ENCODE results near the gene CEBPA. TPM values are rescaled to one million over a fixed set of nuclear protein-coding genes. Genes with fewer than 3 reads are reported as not detected.

CEBPA gene
- polyA plus RNA-seq, 4 donors: 31.0 to 203 (median 58.2) TPM

DNA sequence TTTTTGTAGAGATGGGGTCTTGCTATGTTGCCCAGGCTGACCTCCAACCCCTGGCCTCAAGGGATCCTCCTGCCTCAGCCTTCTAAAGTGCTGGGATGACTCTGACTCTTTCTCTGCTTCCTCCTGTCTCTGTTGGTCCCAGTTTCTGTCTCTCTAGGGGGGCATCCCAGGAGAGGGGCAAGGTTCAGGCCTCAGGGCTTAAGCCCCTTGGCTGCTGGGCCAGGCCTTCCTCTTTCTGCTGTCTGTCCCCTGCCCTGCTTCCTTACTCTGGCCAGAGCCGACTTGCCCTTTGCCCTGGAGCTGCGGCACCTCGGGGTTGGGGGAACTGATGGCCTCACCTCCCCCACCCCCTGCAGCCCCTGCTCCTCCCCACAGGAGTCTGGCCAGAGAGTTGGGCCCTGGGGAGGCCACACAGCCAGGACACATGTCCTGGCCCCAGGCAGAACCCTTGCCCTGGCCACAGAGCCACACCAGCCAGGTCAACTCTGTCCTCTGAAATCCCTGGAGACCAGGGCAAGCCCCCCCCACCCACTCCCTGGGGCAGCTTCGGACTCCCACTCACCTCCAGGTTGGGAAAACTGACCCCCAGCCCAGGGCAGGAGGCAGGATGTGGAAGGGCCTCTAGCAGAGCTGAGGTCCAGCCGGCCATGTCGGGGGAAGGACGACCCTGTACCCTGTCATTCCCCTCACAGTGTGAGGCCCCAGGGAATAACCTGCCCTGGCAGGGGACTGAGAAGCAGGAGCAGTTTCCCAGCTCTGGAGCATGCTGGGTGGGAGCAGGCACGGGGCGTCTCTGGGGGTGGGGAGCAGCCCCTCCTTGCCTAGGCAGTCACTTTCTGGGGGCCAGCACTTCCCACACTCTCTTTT is 23.7 kb downstream of the CEBPA start:
- FAIRE-seq: no peak
- H3K4me3 ChIP-seq (ENCODE audit: low read depth in 1 of 3, low read length in 3 of 3): no peak overlapping the region
- peaks cover 0 to 63% (median 2%) of the 10 kb centered on the region in 3 donors for H3K4me1 ChIP-seq (ENCODE audit: control insufficient read depth in 3 of 3, insufficient read depth in 2 of 3, low read depth in 1 of 3, low read length in 2 of 3)
- 58 to 71% (median 68%) methylated on average over 9 of the region's 9 CpGs for WGBS, 3 donors
- no peak overlapping the region for H3K27ac ChIP-seq (ENCODE audit: low read depth in 1 of 3, low read length in 2 of 3)
- peaks cover 0 to 5% of the 10 kb centered on the region in 2 donors for H3K9me3 ChIP-seq (ENCODE audit: control insufficient read depth in 2 of 2, insufficient read depth in 1 of 2, low read depth in 1 of 2, low read length in 1 of 2)
- no peaks in the 10 kb centered on the region for H3K36me3 ChIP-seq (ENCODE audit: control insufficient read depth in 3 of 3, insufficient read depth in 2 of 3, low read depth in 1 of 3, low read length in 3 of 3)
- no peaks in the 10 kb centered on the region for H3K27me3 ChIP-seq (ENCODE audit: control insufficient read depth in 3 of 3, insufficient read depth in 3 of 3, low read length in 3 of 3)
- DNase-seq: no peak

DNA sequence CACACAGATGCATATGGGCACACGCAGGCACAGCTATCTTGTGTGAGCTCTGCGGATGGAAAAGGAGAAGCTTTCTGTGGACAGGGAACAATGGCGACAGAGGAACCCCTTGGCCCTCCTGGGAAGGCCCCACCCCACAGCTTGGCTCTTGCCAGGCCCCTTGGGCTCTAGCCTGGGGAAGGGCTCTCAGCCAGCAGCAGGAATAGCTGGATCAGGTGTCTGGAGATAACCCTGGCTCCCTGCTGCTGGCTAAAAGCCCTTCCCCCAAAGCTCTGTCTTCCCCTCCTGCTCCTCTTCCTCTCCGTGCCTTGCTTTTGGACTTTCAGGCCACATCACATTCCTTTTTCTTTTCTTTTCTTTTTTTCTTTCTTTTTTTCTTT is 24.3 kb downstream of the CEBPA start:
- H3K9me3 ChIP-seq (ENCODE audit: control insufficient read depth in 2 of 2, insufficient read depth in 1 of 2, low read depth in 1 of 2, low read length in 1 of 2): peaks cover 0 to 5% of the 10 kb centered on the region in 2 donors
- no peak overlapping the region for H3K4me3 ChIP-seq (ENCODE audit: low read depth in 1 of 3, low read length in 3 of 3)
- H3K4me1 ChIP-seq (ENCODE audit: control insufficient read depth in 3 of 3, insufficient read depth in 2 of 3, low read depth in 1 of 3, low read length in 2 of 3): peaks cover 0 to 66% (median 2%) of the 10 kb centered on the region in 3 donors
- H3K36me3 ChIP-seq (ENCODE audit: control insufficient read depth in 3 of 3, insufficient read depth in 2 of 3, low read depth in 1 of 3, low read length in 3 of 3): no peaks in the 10 kb centered on the region
- 82 to 85% (median 82%) methylated on average over 4 of the region's 4 CpGs for WGBS, 3 donors
- no peak overlapping the region for H3K27ac ChIP-seq (ENCODE audit: low read depth in 1 of 3, low read length in 2 of 3)
- H3K27me3 ChIP-seq (ENCODE audit: control insufficient read depth in 3 of 3, insufficient read depth in 3 of 3, low read length in 3 of 3): no peaks in the 10 kb centered on the region
- FAIRE-seq (no peak), DNase-seq (no peak)

GRCh38 chr19:33277434-33277833 is 24.9 kb downstream of the CEBPA start:
- 88 to 90% (median 89%) methylated on average over 12 of the region's 12 CpGs for WGBS, 3 donors
- Histone ChIP-seq H3K4me3 (ENCODE audit: low read depth in 1 of 3, low read length in 3 of 3) (no peak overlapping the region), H3K27ac (ENCODE audit: low read depth in 1 of 3, low read length in 2 of 3) (no peak overlapping the region), H3K36me3 (ENCODE audit: control insufficient read depth in 3 of 3, insufficient read depth in 2 of 3, low read depth in 1 of 3, low read length in 3 of 3) (no peaks in the 10 kb centered on the region), H3K27me3 (ENCODE audit: control insufficient read depth in 3 of 3, insufficient read depth in 3 of 3, low read length in 3 of 3) (no peaks in the 10 kb centered on the region), H3K4me1 (ENCODE audit: control insufficient read depth in 3 of 3, insufficient read depth in 2 of 3, low read depth in 1 of 3, low read length in 2 of 3) (peaks cover 0 to 66% (median 2%) of the 10 kb centered on the region in 3 donors), H3K9me3 (ENCODE audit: control insufficient read depth in 2 of 2, insufficient read depth in 1 of 2, low read depth in 1 of 2, low read length in 1 of 2) (peaks cover 0 to 5% of the 10 kb centered on the region in 2 donors)
- FAIRE-seq (no peak), DNase-seq (no peak)

GRCh38 chr19:33275933-33276619 is 26.3 kb downstream of the CEBPA start:
- Histone ChIP-seq H3K27me3 (ENCODE audit: control insufficient read depth in 3 of 3, insufficient read depth in 3 of 3, low read length in 3 of 3) (no peaks in the 10 kb centered on the region), H3K4me3 (ENCODE audit: low read depth in 1 of 3, low read length in 3 of 3) (no peak overlapping the region), H3K36me3 (ENCODE audit: control insufficient read depth in 3 of 3, insufficient read depth in 2 of 3, low read depth in 1 of 3, low read length in 3 of 3) (no peaks in the 10 kb centered on the region), H3K9me3 (ENCODE audit: control insufficient read depth in 2 of 2, insufficient read depth in 1 of 2, low read depth in 1 of 2, low read length in 1 of 2) (peaks cover 0 to 5% of the 10 kb centered on the region in 2 donors), H3K27ac (ENCODE audit: low read depth in 1 of 3, low read length in 2 of 3) (peak overlapping the region in 1 of 3 donors; percentile 72), H3K4me1 (ENCODE audit: control insufficient read depth in 3 of 3, insufficient read depth in 2 of 3, low read depth in 1 of 3, low read length in 2 of 3) (peaks cover 0 to 66% (median 2%) of the 10 kb centered on the region in 3 donors)
- FAIRE-seq (no peak), DNase-seq (peak in 1 of 2 donors; percentile 60)
- WGBS, 3 donors: 65 to 82% (median 76%) methylated on average over 19 of the region's 19 CpGs

- H3K27ac ChIP-seq (ENCODE audit: low read depth in 1 of 3, low read length in 2 of 3): peak overlapping the region in 1 of 3 donors; percentile 72
- H3K4me3 ChIP-seq (ENCODE audit: low read depth in 1 of 3, low read length in 3 of 3): no peak overlapping the region
- WGBS, 3 donors: 74 to 86% (median 78%) methylated on average over 4 to 5 of the region's 5 CpGs
- no peaks in the 10 kb centered on the region for H3K27me3 ChIP-seq (ENCODE audit: control insufficient read depth in 3 of 3, insufficient read depth in 3 of 3, low read length in 3 of 3)
- H3K9me3 ChIP-seq (ENCODE audit: control insufficient read depth in 2 of 2, insufficient read depth in 1 of 2, low read depth in 1 of 2, low read length in 1 of 2): peaks cover 0 to 5% of the 10 kb centered on the region in 2 donors
- peaks cover 0 to 66% (median 2%) of the 10 kb centered on the region in 3 donors for H3K4me1 ChIP-seq (ENCODE audit: control insufficient read depth in 3 of 3, insufficient read depth in 2 of 3, low read depth in 1 of 3, low read length in 2 of 3)
- DNase-seq: no peak
- FAIRE-seq: no peak
- H3K36me3 ChIP-seq (ENCODE audit: control insufficient read depth in 3 of 3, insufficient read depth in 2 of 3, low read depth in 1 of 3, low read length in 3 of 3): no peaks in the 10 kb centered on the region
Observed at GRCh38 chr19:33275559-33275932, 26.8 kb downstream of the CEBPA start.

DNA sequence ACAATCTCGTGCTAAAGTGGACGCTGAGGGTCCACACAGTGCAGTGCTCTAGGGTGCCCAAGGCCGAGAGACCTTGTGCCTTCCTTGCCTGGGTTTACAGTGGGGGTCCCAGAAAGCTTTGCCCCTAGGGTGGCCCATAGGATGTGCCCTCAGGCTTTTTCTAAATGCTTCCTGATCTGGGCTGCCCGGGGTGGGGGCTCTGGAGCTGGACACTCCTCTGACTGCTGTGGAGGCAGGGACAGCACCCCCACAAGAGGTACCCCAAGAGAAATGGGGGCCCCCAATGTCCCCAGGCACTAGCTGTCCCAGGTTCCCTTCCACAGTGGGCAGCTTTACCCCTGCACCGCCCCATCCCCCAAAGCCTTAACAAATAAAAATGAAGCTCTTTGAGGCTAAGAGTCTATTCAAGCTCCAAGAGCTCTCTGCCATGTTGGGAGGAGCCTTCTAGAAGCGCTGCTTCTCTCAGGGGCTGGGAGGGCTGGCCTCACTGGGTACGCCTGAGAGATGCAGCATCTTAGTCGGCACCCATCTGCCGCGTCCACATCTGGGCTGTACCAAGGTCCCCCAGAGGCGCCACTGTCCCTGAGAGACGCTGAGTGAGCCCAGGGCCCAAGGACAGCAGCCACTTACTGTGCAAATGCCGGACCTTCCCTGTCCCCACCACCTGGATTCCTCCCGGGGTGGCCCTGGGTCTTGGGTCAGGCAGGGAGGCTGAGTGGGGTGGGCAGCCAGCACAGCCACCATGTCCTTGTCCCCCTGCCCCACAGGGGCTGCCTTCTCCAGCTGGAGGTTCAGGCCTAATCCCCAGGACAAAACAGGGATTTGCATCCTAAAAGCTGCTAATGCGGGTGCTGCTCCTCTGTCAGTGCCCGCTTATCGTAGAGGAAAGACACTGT is 27.4 kb downstream of the CEBPA start:
- Histone ChIP-seq H3K36me3 (ENCODE audit: control insufficient read depth in 3 of 3, insufficient read depth in 2 of 3, low read depth in 1 of 3, low read length in 3 of 3) (no peaks in the 10 kb centered on the region), H3K27me3 (ENCODE audit: control insufficient read depth in 3 of 3, insufficient read depth in 3 of 3, low read length in 3 of 3) (no peaks in the 10 kb centered on the region), H3K9me3 (ENCODE audit: control insufficient read depth in 2 of 2, insufficient read depth in 1 of 2, low read depth in 1 of 2, low read length in 1 of 2) (peaks cover 0 to 5% of the 10 kb centered on the region in 2 donors), H3K27ac (ENCODE audit: low read depth in 1 of 3, low read length in 2 of 3) (peak overlapping the region in 2 of 3 donors; percentile 67 to 72), H3K4me3 (ENCODE audit: low read depth in 1 of 3, low read length in 3 of 3) (no peak overlapping the region), H3K4me1 (ENCODE audit: control insufficient read depth in 3 of 3, insufficient read depth in 2 of 3, low read depth in 1 of 3, low read length in 2 of 3) (peaks cover 0 to 63% (median 2%) of the 10 kb centered on the region in 3 donors)
- DNase-seq: no peak
- WGBS, 3 donors: 81 to 86% (median 82%) methylated on average over 17 of the region's 17 CpGs
- FAIRE-seq: no peak

DNA sequence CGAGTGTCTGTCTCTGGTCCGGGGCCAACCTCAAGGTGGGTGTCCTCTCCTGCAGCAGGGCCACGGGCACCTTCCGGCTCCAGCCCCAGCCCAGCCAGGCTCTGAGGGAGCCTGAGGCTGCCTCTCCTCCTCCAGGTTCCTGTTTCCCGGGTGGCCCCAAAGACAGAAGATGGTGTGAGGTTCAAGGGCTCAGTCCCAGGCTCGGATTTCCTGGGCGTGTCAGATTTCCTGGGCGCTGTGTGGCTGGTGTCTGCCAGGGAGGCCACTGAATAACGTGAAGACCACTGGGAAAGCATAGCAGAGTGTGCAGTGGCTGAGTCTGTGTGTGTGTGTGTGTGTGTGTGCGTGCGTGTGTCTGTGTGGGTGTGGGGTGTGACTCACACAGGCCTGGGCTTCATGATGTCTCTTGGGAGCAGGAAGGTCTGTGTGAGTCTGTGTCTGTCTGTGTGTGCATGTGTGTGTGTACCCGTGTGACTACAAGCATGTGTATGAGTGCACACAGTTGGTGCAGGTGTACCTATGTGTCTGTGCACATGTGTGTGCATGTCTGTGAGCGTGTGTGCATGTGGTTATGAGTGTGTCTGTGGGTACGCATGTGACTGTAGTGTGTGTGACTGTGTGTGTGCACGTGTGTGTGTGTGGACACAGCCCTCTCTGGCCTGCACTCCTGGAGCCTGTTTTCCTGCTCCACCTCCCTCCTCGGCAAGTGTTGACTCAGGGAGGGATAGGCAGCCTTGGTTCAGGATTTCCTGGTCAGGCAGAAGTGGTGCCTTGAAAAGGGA is 28.3 kb downstream of the CEBPA start:
- peaks cover 0 to 5% of the 10 kb centered on the region in 2 donors for H3K9me3 ChIP-seq (ENCODE audit: control insufficient read depth in 2 of 2, insufficient read depth in 1 of 2, low read depth in 1 of 2, low read length in 1 of 2)
- FAIRE-seq: no peak
- WGBS, 3 donors: 26 to 45% (median 44%) methylated on average over 16 of the region's 16 CpGs
- H3K4me1 ChIP-seq (ENCODE audit: control insufficient read depth in 3 of 3, insufficient read depth in 2 of 3, low read depth in 1 of 3, low read length in 2 of 3): peaks cover 0 to 56% (median 2%) of the 10 kb centered on the region in 3 donors
- no peaks in the 10 kb centered on the region for H3K27me3 ChIP-seq (ENCODE audit: control insufficient read depth in 3 of 3, insufficient read depth in 3 of 3, low read length in 3 of 3)
- H3K4me3 ChIP-seq (ENCODE audit: low read depth in 1 of 3, low read length in 3 of 3): no peak overlapping the region
- no peaks in the 10 kb centered on the region for H3K36me3 ChIP-seq (ENCODE audit: control insufficient read depth in 3 of 3, insufficient read depth in 2 of 3, low read depth in 1 of 3, low read length in 3 of 3)
- peak; percentile 81 to 84 for DNase-seq
- peak overlapping the region in 2 of 3 donors; percentile 67 to 72 for H3K27ac ChIP-seq (ENCODE audit: low read depth in 1 of 3, low read length in 2 of 3)
